ENCODE data around the gene ITGBL1.

ITGBL1 gene

GRCh38 chr13:101648766-101649487, 196.5 kb downstream of the ITGBL1 start:
- Histone ChIP-seq H3K4me2 (ENCODE audit: low read length) (no peak overlapping the region), H3K9me3 (ENCODE audit: low read length) (no peaks in the 10 kb centered on the region), H3K79me2 (ENCODE audit: insufficient read depth, low read length) (no peaks in the 10 kb centered on the region), H3F3A (ENCODE audit: insufficient read depth, low read length) (no peaks in the 10 kb centered on the region), H3K27me3 (ENCODE audit: insufficient read depth, low read length) (no peaks in the 10 kb centered on the region), H3K4me3 (ENCODE audit: low read depth, low read length, poor library complexity, severe bottlenecking) (no peak overlapping the region), H3K36me3 (ENCODE audit: insufficient read depth, low read length) (no peaks in the 10 kb centered on the region), H3K4me1 (ENCODE audit: insufficient read depth, low read length, severe bottlenecking) (no peaks in the 10 kb centered on the region), H2AFZ (ENCODE audit: low read length) (no peak overlapping the region), H3K27ac (ENCODE audit: low read depth, low read length, poor library complexity, severe bottlenecking) (no peak overlapping the region), H3K9ac (ENCODE audit: low read length) (no peak overlapping the region), H3K9me2 (ENCODE audit: low read depth, low read length) (no peaks in the 10 kb centered on the region; the same call in 1 of the 2 replicates), H4K20me1 (ENCODE audit: insufficient read depth, low read length) (no peaks in the 10 kb centered on the region)
- no peak for TF ChIP-seq EZH2 (IDR thresholded peaks at IDR 0.05; ENCODE audit: borderline replicate concordance, low read length)
- TF ChIP-seq, protein P1, sequence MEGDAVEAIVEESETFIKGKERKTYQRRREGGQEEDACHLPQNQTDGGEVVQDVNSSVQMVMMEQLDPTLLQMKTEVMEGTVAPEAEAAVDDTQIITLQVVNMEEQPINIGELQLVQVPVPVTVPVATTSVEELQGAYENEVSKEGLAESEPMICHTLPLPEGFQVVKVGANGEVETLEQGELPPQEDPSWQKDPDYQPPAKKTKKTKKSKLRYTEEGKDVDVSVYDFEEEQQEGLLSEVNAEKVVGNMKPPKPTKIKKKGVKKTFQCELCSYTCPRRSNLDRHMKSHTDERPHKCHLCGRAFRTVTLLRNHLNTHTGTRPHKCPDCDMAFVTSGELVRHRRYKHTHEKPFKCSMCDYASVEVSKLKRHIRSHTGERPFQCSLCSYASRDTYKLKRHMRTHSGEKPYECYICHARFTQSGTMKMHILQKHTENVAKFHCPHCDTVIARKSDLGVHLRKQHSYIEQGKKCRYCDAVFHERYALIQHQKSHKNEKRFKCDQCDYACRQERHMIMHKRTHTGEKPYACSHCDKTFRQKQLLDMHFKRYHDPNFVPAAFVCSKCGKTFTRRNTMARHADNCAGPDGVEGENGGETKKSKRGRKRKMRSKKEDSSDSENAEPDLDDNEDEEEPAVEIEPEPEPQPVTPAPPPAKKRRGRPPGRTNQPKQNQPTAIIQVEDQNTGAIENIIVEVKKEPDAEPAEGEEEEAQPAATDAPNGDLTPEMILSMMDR (IDR thresholded peaks at IDR 0.05; ENCODE audit: low read length) = no peak

DNA sequence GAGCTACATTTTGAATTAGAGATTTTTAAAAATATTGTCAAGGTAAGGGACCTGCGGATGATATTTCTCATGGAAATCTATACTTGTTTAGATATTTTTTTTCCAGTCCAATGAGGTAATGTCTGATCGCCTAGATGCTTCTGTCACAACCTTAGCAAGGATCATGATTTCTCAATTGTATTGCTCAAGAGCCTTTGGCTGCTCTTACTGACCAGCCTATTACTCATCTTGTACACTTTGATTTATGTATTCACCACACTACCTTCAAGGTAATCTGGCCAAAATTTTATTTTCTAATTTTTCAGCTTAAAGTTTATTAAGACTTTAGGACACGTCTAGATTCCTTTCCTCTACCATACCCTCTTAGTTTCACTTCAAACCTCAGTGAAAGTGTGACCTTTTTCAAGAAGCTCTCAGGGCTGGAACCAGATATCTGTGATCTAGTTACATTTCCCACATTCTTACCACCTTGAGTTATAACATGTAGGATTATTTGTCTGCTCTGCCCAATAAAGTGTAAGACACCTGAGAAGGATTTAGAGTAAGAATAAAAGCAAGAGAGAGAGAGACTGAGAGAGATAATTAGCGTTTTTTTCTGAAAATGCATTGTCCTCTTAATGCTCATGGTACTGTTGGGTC, 197.1 kb downstream of the ITGBL1 start:
- H3K9me2 ChIP-seq (ENCODE audit: low read depth, low read length) = no peaks in the 10 kb centered on the region; the same call in 1 of the 2 replicates
- H3K36me3 ChIP-seq (ENCODE audit: insufficient read depth, low read length) = no peaks in the 10 kb centered on the region
- H3K9me3 ChIP-seq (ENCODE audit: low read length) = no peaks in the 10 kb centered on the region
- H3K79me2 ChIP-seq (ENCODE audit: insufficient read depth, low read length) = no peaks in the 10 kb centered on the region
- no peaks in the 10 kb centered on the region for H3F3A ChIP-seq (ENCODE audit: insufficient read depth, low read length)
- TF ChIP-seq, protein P1 (IDR thresholded peaks at IDR 0.05; ENCODE audit: low read length) = no peak
- TF ChIP-seq EZH2 (IDR thresholded peaks at IDR 0.05; ENCODE audit: borderline replicate concordance, low read length) = no peak
- no peak overlapping the region for H3K4me2 ChIP-seq (ENCODE audit: low read length)
- no peak overlapping the region for H2AFZ ChIP-seq (ENCODE audit: low read length)
- H3K27ac ChIP-seq (ENCODE audit: low read depth, low read length, poor library complexity, severe bottlenecking) = no peak overlapping the region
- H3K4me3 ChIP-seq (ENCODE audit: low read depth, low read length, poor library complexity, severe bottlenecking) = no peak overlapping the region
- H3K9ac ChIP-seq (ENCODE audit: low read length) = no peak overlapping the region
- no peaks in the 10 kb centered on the region for H4K20me1 ChIP-seq (ENCODE audit: insufficient read depth, low read length)
- no peaks in the 10 kb centered on the region for H3K4me1 ChIP-seq (ENCODE audit: insufficient read depth, low read length, severe bottlenecking)
- H3K27me3 ChIP-seq (ENCODE audit: insufficient read depth, low read length) = no peaks in the 10 kb centered on the region; the same call in 1 of the 2 replicates

DNA sequence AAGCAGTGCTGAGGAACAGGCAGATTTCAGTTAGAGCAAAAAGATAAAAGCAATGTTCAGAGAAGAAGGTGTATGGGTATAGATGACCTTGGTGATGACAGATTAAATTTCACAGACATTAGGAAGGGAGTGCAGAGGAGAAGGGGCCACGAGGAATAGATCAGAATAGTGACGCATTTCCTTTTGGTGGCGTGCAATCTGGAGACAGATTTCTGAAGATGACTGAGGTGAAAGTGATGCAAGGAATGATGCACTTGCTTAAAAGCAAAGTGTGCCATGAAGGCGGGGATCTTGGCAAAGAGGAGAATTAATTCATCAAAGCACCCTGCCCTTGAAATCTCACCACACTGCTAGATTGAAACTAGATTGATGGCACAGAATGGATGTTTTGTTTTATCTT, 202.4 kb downstream of the ITGBL1 start:
- TF ChIP-seq, protein P1 (IDR thresholded peaks at IDR 0.05; ENCODE audit: low read length) = no peak
- TF ChIP-seq EZH2 (IDR thresholded peaks at IDR 0.05; ENCODE audit: borderline replicate concordance, low read length) = no peak
- H3K9me2 ChIP-seq (ENCODE audit: low read depth, low read length) = no peaks in the 10 kb centered on the region
- no peak overlapping the region for H3K27ac ChIP-seq (ENCODE audit: low read depth, low read length, poor library complexity, severe bottlenecking)
- H3K9me3 ChIP-seq (ENCODE audit: low read length) = no peaks in the 10 kb centered on the region
- no peaks in the 10 kb centered on the region for H3K36me3 ChIP-seq (ENCODE audit: insufficient read depth, low read length)
- H4K20me1 ChIP-seq (ENCODE audit: insufficient read depth, low read length) = no peaks in the 10 kb centered on the region
- no peak overlapping the region for H3K9ac ChIP-seq (ENCODE audit: low read length)
- no peak overlapping the region for H3K4me2 ChIP-seq (ENCODE audit: low read length)
- no peaks in the 10 kb centered on the region for H3K79me2 ChIP-seq (ENCODE audit: insufficient read depth, low read length)
- H3K27me3 ChIP-seq (ENCODE audit: insufficient read depth, low read length) = no peaks in the 10 kb centered on the region; the same call in 1 of the 2 replicates
- H2AFZ ChIP-seq (ENCODE audit: low read length) = no peak overlapping the region
- H3K4me1 ChIP-seq (ENCODE audit: insufficient read depth, low read length, severe bottlenecking) = no peaks in the 10 kb centered on the region
- H3F3A ChIP-seq (ENCODE audit: insufficient read depth, low read length) = no peaks in the 10 kb centered on the region
- H3K4me3 ChIP-seq (ENCODE audit: low read depth, low read length, poor library complexity, severe bottlenecking) = no peak overlapping the region
